Right lobe of liver (tissue), 6 donors: Measurements from ENCODE around the gene RGS16. TPM values are rescaled to one million over a fixed set of nuclear protein-coding genes. Genes with fewer than 3 reads are reported as not detected.

ENCODE experiments used
- ATAC-seq, 4 donors: fragments of 200-7000 bp; cut with Tn5 transposase; one replicate each; pipeline ENCODE4 v1.9.1; 2020; ENCODE audit warnings: mild to moderate bottlenecking in 4 of 4, moderate library complexity in 4 of 4
- DNase-seq, 3 donors: peaks; one replicate each; pipeline ENCODE4 v3.0.0-alpha.2; 2020
- H3K27ac ChIP-seq, 3 donors: fragments of 200-600 bp; one replicate each; pipeline ENCODE4 v1.8.0; 2022
- H3K27me3 ChIP-seq, 2 donors: fragments of 200-600 bp; one replicate each; pipeline ENCODE4 v1.8.0; 2022
- H3K36me3 ChIP-seq, 4 donors: fragments of 200-600 bp; sonication (generic) in 1 of 4; one replicate each; pipeline versions ENCODE4 v1.5.1 to v1.8.0; 2017 to 2022; ENCODE audit warnings: control low read depth in 1 of 4
- H3K4me1 ChIP-seq, 4 donors: fragments of 200-600 bp; sonication (generic) in 1 of 4; one replicate each; pipeline versions ENCODE4 v1.5.1 to v1.8.0; 2017 to 2022; ENCODE audit warnings: control low read depth in 1 of 4
- H3K4me3 ChIP-seq, 3 donors: fragments of 200-600 bp; one replicate each; pipeline ENCODE4 v1.8.0; 2022
- H3K9me3 ChIP-seq, 4 donors: fragments of 200-600 bp; sonication (generic) in 1 of 4; one replicate each; pipeline versions ENCODE4 v1.5.1 to v1.8.0; 2017 to 2022; ENCODE audit warnings: control low read depth in 1 of 4
- POLR2A ChIP-seq: fragments of 450-650 bp; IDR thresholded peaks from one replicate; pipeline ENCODE4 v1.6.1; 2017; ENCODE audit warnings: antibody characterized with exemption, mild to moderate bottlenecking
- WGBS: methylation state at CpG from one replicate; pipeline ENCODE4 v1.1.6; 2018; ENCODE audit warnings: low coverage, low lambda C conversion rate; ENCODE audit not compliant: insufficient coverage; ENCODE audit errors: missing lambda C conversion rate; 5-methylcytosine and 5-hydroxymethylcytosine counted together
- intact Hi-C, 2 donors: fragments of 100-400 bp; cut with DNase I; formaldehyde crosslinking; loops; one replicate each; pipeline versions ENCODE4 v1.11.2 to v1.14.1; 2022
- total RNA-seq, 6 experiments: library from RNA; depleted of rRNA in 2 of 6; stranded (reverse); fragments of >200 nt in 2 of 6; fragmentation: NEBNext Ultra II Directional in 3 of 6; extraction: Animal tissue kit (Norgen Biotek cat#: 25700) in 3 of 6; gene quantifications; one replicate each; pipeline versions ENCODE4 v1.1.0 to v1.2.4, GENCODE V29; 2016 to 2023
- TF ChIP-seq, protein P1 (sequence below), 4 donors: fragments of 200-600 bp in 3 of 4; fragments of 450-650 bp in 1 of 4; IDR thresholded peaks; one replicate each; pipeline versions ENCODE4 v1.5.1 to v1.8.0; 2016 to 2022; ENCODE audit warnings: antibody characterized with exemption in 4 of 4, mild to moderate bottlenecking in 2 of 4
- donor health status: DM: no; HTN: yes; CAD: no.
- donor health status: DM: no; HTN: no; CAD: no.
- donor health status: DM: no; HTN: no; CAD: no.
- donor health status: DM: no; HTN: yes; CAD: no.
- donor health status: DM: no; HTN: yes; CAD: no.

RGS16 gene
- total RNA-seq, 6 experiments from 2014 or later, result 0.15 to 3.4 (median 0.99) TPM

DNA sequence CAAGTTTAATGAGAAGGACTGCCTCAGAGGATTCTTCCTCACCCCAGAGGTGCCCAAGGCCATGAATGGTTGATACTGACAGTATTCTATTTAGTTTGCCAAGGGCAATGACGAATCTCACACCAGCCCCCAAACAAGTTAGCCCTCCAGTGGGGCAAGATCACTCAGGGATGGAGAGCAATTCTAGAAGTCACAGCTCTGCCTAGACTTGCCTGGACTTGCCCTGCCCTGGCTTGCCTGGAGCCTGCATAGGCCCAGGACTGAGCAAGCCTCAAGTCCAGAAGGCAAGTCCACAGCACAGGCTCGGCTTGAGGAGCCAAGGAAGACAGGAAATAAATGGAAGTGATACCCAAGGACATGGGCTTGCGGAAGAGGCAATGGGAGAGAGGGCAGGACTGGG lies 39.5 kb upstream of the RGS16 start:
- Histone ChIP-seq H3K27ac (no peak overlapping the region), H3K4me3 (no peak overlapping the region), H3K27me3 (no peaks in the 10 kb centered on the region), H3K36me3 (no peaks in the 10 kb centered on the region), H3K9me3 (no peaks in the 10 kb centered on the region), H3K4me1 (no peaks in the 10 kb centered on the region)
- intact Hi-C loops, result no loop called here
- TF ChIP-seq, protein P1, sequence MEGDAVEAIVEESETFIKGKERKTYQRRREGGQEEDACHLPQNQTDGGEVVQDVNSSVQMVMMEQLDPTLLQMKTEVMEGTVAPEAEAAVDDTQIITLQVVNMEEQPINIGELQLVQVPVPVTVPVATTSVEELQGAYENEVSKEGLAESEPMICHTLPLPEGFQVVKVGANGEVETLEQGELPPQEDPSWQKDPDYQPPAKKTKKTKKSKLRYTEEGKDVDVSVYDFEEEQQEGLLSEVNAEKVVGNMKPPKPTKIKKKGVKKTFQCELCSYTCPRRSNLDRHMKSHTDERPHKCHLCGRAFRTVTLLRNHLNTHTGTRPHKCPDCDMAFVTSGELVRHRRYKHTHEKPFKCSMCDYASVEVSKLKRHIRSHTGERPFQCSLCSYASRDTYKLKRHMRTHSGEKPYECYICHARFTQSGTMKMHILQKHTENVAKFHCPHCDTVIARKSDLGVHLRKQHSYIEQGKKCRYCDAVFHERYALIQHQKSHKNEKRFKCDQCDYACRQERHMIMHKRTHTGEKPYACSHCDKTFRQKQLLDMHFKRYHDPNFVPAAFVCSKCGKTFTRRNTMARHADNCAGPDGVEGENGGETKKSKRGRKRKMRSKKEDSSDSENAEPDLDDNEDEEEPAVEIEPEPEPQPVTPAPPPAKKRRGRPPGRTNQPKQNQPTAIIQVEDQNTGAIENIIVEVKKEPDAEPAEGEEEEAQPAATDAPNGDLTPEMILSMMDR (IDR thresholded peaks at IDR 0.05), result no peak
- TF ChIP-seq POLR2A, result no peak
- no peak for ATAC-seq
- DNase-seq, result no peak
- WGBS, result 80% methylated on average over 1 of the region's 3 CpGs

DNA sequence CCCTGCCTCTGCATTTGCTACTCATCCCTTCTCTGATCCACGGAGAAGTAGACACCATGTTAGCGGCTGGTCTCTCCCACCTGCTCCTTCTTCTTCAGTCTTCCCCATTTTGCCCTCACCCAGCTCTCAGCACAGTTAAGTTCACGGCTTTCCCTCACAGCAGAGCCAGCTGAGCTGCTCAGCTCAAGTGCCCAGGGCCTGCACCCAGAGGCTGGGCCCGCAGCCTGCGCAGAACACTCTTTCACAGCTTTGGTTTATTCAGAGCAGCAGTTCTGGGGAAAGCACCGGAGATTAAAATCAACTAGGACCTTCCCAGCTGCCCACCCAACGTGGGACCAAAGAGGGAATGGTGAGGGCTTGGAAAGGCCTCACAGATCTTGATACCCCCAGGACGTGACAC lies 38.3 kb upstream of the RGS16 start:
- Histone ChIP-seq H3K4me1 (no peaks in the 10 kb centered on the region), H3K9me3 (no peaks in the 10 kb centered on the region), H3K4me3 (no peak overlapping the region), H3K36me3 (no peaks in the 10 kb centered on the region), H3K27me3 (no peaks in the 10 kb centered on the region), H3K27ac (no peak overlapping the region)
- DNase-seq (no peak), ATAC-seq (no peak)
- no peak for TF ChIP-seq POLR2A
- TF ChIP-seq, protein P1 (IDR thresholded peaks at IDR 0.05), result no peak
- intact Hi-C loops, result no loop called here
- 83% methylated on average over 7 of the region's 8 CpGs for WGBS

DNA sequence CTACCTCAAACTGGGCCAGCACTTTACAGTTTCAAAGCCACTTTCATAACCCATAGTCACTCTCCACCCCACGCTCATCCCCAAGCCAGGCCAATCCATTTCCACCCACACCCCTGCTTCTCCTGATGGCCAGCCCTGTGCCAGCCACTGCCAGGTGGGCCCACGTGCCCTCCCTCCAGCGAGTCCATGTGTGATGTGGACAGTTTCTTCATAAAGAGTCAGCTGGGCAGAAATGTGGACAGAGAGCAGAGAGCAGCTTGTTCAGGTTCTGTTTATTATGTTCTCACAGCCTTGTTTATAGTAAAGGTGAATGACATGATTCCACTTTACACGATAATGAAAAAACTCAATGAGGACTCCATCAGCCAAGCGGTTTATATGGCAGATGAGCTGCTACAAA lies 37.4 kb upstream of the RGS16 start:
- WGBS, result 37% methylated on average over 5 of the region's 5 CpGs
- TF ChIP-seq, protein P1 (IDR thresholded peaks at IDR 0.05), result no peak
- no peak for TF ChIP-seq POLR2A
- intact Hi-C loops, result no loop called here
- DNase-seq, result peak in 2 of 3 donors; percentile 45 to 61
- peak; percentile 18 to 87 (median 69) for ATAC-seq
- Histone ChIP-seq H3K27ac (no peak overlapping the region), H3K9me3 (no peaks in the 10 kb centered on the region), H3K4me1 (no peaks in the 10 kb centered on the region), H3K27me3 (no peaks in the 10 kb centered on the region), H3K4me3 (no peak overlapping the region), H3K36me3 (no peaks in the 10 kb centered on the region)

DNA sequence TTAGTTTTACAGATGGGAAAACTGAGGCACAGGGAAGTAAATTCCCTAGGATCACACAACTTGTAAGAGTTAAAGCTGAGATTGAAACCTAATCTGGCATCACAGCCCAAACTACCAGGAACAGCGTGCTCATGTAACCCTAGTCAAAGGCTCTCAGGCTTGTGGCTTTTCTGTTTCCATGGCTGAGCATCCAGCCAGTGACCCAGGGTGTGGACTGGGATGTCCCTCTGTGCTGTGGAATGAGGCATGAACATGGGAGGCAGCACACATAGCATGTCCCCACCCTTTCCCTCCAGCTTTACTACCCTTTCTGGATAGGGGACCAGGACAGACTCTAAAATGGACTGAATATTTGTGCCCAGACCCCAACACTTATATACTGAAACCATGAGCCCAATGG lies 35.1 kb upstream of the RGS16 start:
- no peak for ATAC-seq
- no peaks in the 10 kb centered on the region for H3K4me1 ChIP-seq
- H3K27me3 ChIP-seq, result no peaks in the 10 kb centered on the region
- TF ChIP-seq POLR2A, result no peak
- TF ChIP-seq, protein P1 (IDR thresholded peaks at IDR 0.05), result no peak
- intact Hi-C loops, result no loop called here
- DNase-seq, result no peak
- H3K4me3 ChIP-seq, result no peak overlapping the region
- no CpG with 5 or more reads among the region's 1 CpG for WGBS
- H3K36me3 ChIP-seq, result no peaks in the 10 kb centered on the region
- H3K27ac ChIP-seq, result no peak overlapping the region
- no peaks in the 10 kb centered on the region for H3K9me3 ChIP-seq

DNA sequence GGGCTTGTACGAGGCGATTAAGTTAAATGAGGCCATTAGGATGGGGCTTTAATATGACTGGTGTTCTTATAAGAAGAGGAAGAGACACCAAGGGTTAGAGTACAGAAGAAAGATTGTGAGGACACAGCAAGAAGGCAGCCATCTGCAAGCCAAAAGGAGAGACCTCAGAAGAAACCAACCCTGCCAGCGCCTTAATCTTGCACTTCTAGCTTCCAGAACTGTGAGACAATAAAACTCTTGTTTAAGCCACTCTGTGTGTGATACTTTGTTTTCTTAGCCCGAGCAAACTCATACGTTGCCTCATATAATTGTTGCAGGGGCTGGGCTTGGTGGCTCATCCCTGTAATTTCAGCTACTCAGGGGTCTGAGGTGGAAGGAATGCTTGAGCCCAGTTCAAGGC lies 33.6 kb upstream of the RGS16 start:
- no peaks in the 10 kb centered on the region for H3K9me3 ChIP-seq
- H3K27ac ChIP-seq, result no peak overlapping the region
- TF ChIP-seq POLR2A, result no peak
- TF ChIP-seq, protein P1 (IDR thresholded peaks at IDR 0.05), result no peak
- no peak overlapping the region for H3K4me3 ChIP-seq
- WGBS, result 78% methylated on average over 5 of the region's 5 CpGs
- ATAC-seq (no peak), DNase-seq (no peak)
- intact Hi-C loops, result no loop called here
- H3K27me3 ChIP-seq, result no peaks in the 10 kb centered on the region
- no peaks in the 10 kb centered on the region for H3K4me1 ChIP-seq
- no peaks in the 10 kb centered on the region for H3K36me3 ChIP-seq
